Kidney (tissue), 22 donors: ENCODE data around the gene NAA16. TPM values are rescaled to one million over a fixed set of nuclear protein-coding genes. Genes with fewer than 3 reads are reported as not detected.

Source experiments
- DNase-seq, 5 donors: peaks; one replicate each; pipeline ENCODE4 v3.0.0-alpha.2; 2013 to 2020
- FAIRE-seq: peaks from 2 replicates; lab custom pipeline; 2012; peaks lifted over from hg19 to GRCh38; lab: Jason Lieb, UNC
- H3K27ac ChIP-seq, 2 donors: one replicate each; pipeline ENCODE4 v1.7.0; 2013; ENCODE audit warnings: low read depth in 2 of 2, low read length in 2 of 2, inconsistent platforms in 1 of 2
- H3K27me3 ChIP-seq: one replicate; pipeline ENCODE4 v1.7.1; 2013; ENCODE audit warnings: low read length, inconsistent platforms; ENCODE audit not compliant: control insufficient read depth, insufficient read depth
- H3K36me3 ChIP-seq, 3 donors: one replicate each; pipeline versions ENCODE4 v1.7.0 to v1.7.1; 2013; ENCODE audit warnings: low read length in 3 of 3, control low read depth in 1 of 3, inconsistent platforms in 1 of 3; ENCODE audit not compliant: insufficient read depth in 3 of 3, control insufficient read depth in 2 of 3
- H3K4me1 ChIP-seq, 3 donors: one replicate each; pipeline versions ENCODE4 v1.7.0 to v1.7.1; 2013; ENCODE audit warnings: low read length in 3 of 3, inconsistent platforms in 1 of 3, low read depth in 1 of 3; ENCODE audit not compliant: control insufficient read depth in 2 of 3, insufficient read depth in 2 of 3
- H3K4me3 ChIP-seq, 3 donors: one replicate each; pipeline versions ENCODE4 v1.7.0 to v1.8.1; 2013; ENCODE audit warnings: low read length in 3 of 3, control low read depth in 1 of 3, inconsistent platforms in 1 of 3
- H3K9ac ChIP-seq, 3 donors: one replicate each; pipeline versions ENCODE4 v1.7.0 to v1.7.1; 2013; ENCODE audit warnings: low read length in 3 of 3, control low read depth in 1 of 3, inconsistent platforms in 1 of 3
- H3K9me3 ChIP-seq, 3 donors: one replicate each; pipeline versions ENCODE4 v1.7.0 to v1.7.1; 2013; ENCODE audit warnings: low read length in 3 of 3, control low read depth in 1 of 3, inconsistent platforms in 1 of 3; ENCODE audit not compliant: control insufficient read depth in 2 of 3, insufficient read depth in 1 of 3
- CTCF ChIP-seq: IDR thresholded peaks from 3 replicates; pipeline ENCODE4 v1.5.1; 2012; ENCODE audit warnings: mild to moderate bottlenecking, moderate library complexity, borderline replicate concordance; ENCODE audit not compliant: insufficient read depth; ENCODE audit errors: extremely low read depth
- intact Hi-C: fragments of 100-400 bp; cut with DNase I; formaldehyde crosslinking; loops from one replicate; pipeline ENCODE4 v1.11.1; 2022
- long read RNA-seq, 10 donors: library from polyadenylated mRNA in 1 of 10; unstranded in 1 of 10; transcript quantifications; one replicate each; pipeline ENCODE4 v2.0.0 and lab custom pipeline, GENCODE V29; 2021 to 2026
- polyA plus RNA-seq: library from polyadenylated mRNA; stranded (reverse); fragments of 350-450 nt; fragmentation: Illumina TruSeq; extraction: RNeasy Lipid Tissue Mini Kit (QIAGEN cat#74804); gene quantifications from one replicate; pipeline ENCODE4 v1.2.3, GENCODE V29; 2014; ENCODE audit warnings: low read depth, low replicate concordance; ENCODE audit not compliant: insufficient read depth
- total RNA-seq: library from RNA; stranded (reverse); fragmentation: NEBNext Ultra II Directional; extraction: Animal tissue kit (Norgen Biotek cat#: 25700); gene quantifications from one replicate; pipeline ENCODE4 v1.2.1, GENCODE V29; 2021
- donor health status: control.
- donor health status: control.
- donor health status: control.
- donor health status: control.
- donor health status: control.
- donor health status: DM: yes; HTN: yes; CAD: no.
- donor health status: Normal renal cell carcinoma (clear cell type).

Gene NAA16
- 22.3 TPM for total RNA-seq
- 6.4 TPM for polyA plus RNA-seq
- long read RNA-seq, donor 1, partial matches to known transcripts, result 0 of 4 reads
- long read RNA-seq, donor 1, other reads (novel, unspliced or antisense), result 0 of 4 reads
- long read RNA-seq, donor 2, partial matches to known transcripts, result 8 of 10 reads
- long read RNA-seq, donor 2, other reads (novel, unspliced or antisense), result 0 of 10 reads
- long read RNA-seq, donor 3, transcript NAA16-205 (2 exons, 773 nt), result major isoform, 5 of 10 reads
- long read RNA-seq, donor 3, partial matches to known transcripts, result 5 of 10 reads
- long read RNA-seq, donor 3, other reads (novel, unspliced or antisense), result 0 of 10 reads
- long read RNA-seq, donor 4, partial matches to known transcripts, result 42 of 46 reads
- long read RNA-seq, donor 4, other reads (novel, unspliced or antisense), result 0 of 46 reads
- long read RNA-seq, donor 5, result 0 reads
- long read RNA-seq, donor 6, result 0 reads
- long read RNA-seq, donor 7, partial matches to known transcripts, result 2 of 12 reads
- long read RNA-seq, donor 7, other reads (novel, unspliced or antisense), result 9 of 12 reads
- long read RNA-seq, donor 8, partial matches to known transcripts, result 0 of 1 reads
- long read RNA-seq, donor 8, other reads (novel, unspliced or antisense), result 0 of 1 reads
- long read RNA-seq, donor 9, result 0 reads
- long read RNA-seq, donor 10, transcript NAA16-205 (2 exons, 773 nt), result major isoform, 5 of 6 reads
- long read RNA-seq, donor 10, partial matches to known transcripts, result 0 of 6 reads
- long read RNA-seq, donor 10, other reads (novel, unspliced or antisense), result 0 of 6 reads

- Histone ChIP-seq H3K36me3 (no peaks in the 10 kb centered on the region), H3K9me3 (no peaks in the 10 kb centered on the region), H3K27ac (peak within 1 kb of the TSS; percentile 87 to 94), H3K4me1 (peaks cover 0 to 6% (median 0%) of the 10 kb centered on the region in 3 donors), H3K27me3 (no peaks in the 10 kb centered on the region), H3K4me3 (peak within 1 kb of the TSS; percentile 76 to 90 (median 88)), H3K9ac (peak within 1 kb of the TSS; percentile 90 to 94 (median 91))
- DNase-seq, result peak; percentile 95 to 98 (median 97)
- no peak for TF ChIP-seq CTCF
- intact Hi-C loops, result no loop called here
- FAIRE-seq, result no peak
Measured at GRCh38 chr13:41310963-41311405, at the start of gene NAA16. Gene NAA16, plus strand, starts transcription at chr13:41311267. Its CDS starts 262 bp downstream, at chr13:41311529.

- DNase-seq (peak; percentile 83 to 94 (median 90)), FAIRE-seq (no peak)
- Histone ChIP-seq H3K36me3 (peaks cover 0 to 14% (median 6%) of the 10 kb centered on the region in 3 donors), H3K27ac (peak within 1 kb of the TSS; percentile 71 to 77), H3K9me3 (peaks cover 0 to 2% (median 0%) of the 10 kb centered on the region in 3 donors), H3K9ac (peak within 1 kb of the TSS; percentile 66 to 94 (median 72)), H3K4me1 (no peaks in the 10 kb centered on the region), H3K27me3 (no peaks in the 10 kb centered on the region), H3K4me3 (peak within 1 kb of the TSS; percentile 89 to 97 (median 90))
- intact Hi-C loops, result no loop called here
- TF ChIP-seq CTCF, result no peak
Measured at GRCh38 chr13:41263261-41263971, 47.7 kb upstream of the NAA16 start, which contains the start of gene MTRF1. Gene MTRF1, minus strand, starts transcription at chr13:41263576. Its CDS starts 2,669 bp downstream, at chr13:41260907.

- FAIRE-seq (no peak), DNase-seq (no peak)
- no peak overlapping the region for H3K27ac ChIP-seq
- no peak for TF ChIP-seq CTCF
- H3K9ac ChIP-seq, result no peak overlapping the region
- H3K36me3 ChIP-seq, result no peaks in the 10 kb centered on the region
- H3K4me3 ChIP-seq, result no peak overlapping the region
- H3K9me3 ChIP-seq, result peaks cover 0 to 3% (median 0%) of the 10 kb centered on the region in 3 donors
- intact Hi-C loops, result no loop called here
- H3K27me3 ChIP-seq, result no peaks in the 10 kb centered on the region
- H3K4me1 ChIP-seq, result no peaks in the 10 kb centered on the region
Measured at GRCh38 chr13:41267106-41267505, 44.0 kb upstream of the NAA16 start.
